ENCODE results near the gene SMC4.

Gene SMC4

GRCh38 chr3:160395297-160395696 is 4.2 kb upstream of the SMC4 start:
- no peak for DNase-seq

GRCh38 chr3:160398820-160399124 is 678 bp upstream of the SMC4 start:
- no peak for DNase-seq

GRCh38 chr3:160400030-160400701 is 716 bp downstream of the SMC4 start:
- DNase-seq, result peak; percentile 32

GRCh38 chr3:160400702-160401150 is 1.3 kb downstream of the SMC4 start:
- DNase-seq, result peak; percentile 14

GRCh38 chr3:160401291-160402095 is 2.0 kb downstream of the SMC4 start:
- no peak for DNase-seq

GRCh38 chr3:160402221-160403027 is 3.0 kb downstream of the SMC4 start:
- DNase-seq, result no peak

- no peak for DNase-seq
Observed at GRCh38 chr3:160403028-160403545, 3.6 kb downstream of the SMC4 start.

- no peak for DNase-seq
Observed at GRCh38 chr3:160403796-160404470, 4.5 kb downstream of the SMC4 start.

GRCh38 chr3:160409812-160410610 is 10.6 kb downstream of the SMC4 start:
- DNase-seq, result no peak

- no peak for DNase-seq
Observed at GRCh38 chr3:160412477-160412876, 13.0 kb downstream of the SMC4 start.

- peak; percentile 54 for DNase-seq
Observed at GRCh38 chr3:160413613-160414248, 14.3 kb downstream of the SMC4 start.

- no peak for DNase-seq
Observed at GRCh38 chr3:160417311-160417710, 17.9 kb downstream of the SMC4 start.

- DNase-seq, result no peak
Observed at GRCh38 chr3:160427832-160428424, 28.5 kb downstream of the SMC4 start.

GRCh38 chr3:160434071-160434470 is 34.6 kb downstream of the SMC4 start:
- no peak for DNase-seq

- no peak for DNase-seq
Observed at GRCh38 chr3:160435095-160435494, 35.6 kb downstream of the SMC4 start.

GRCh38 chr3:160435747-160436146 is 36.3 kb downstream of the SMC4 start:
- no peak for DNase-seq

GRCh38 chr3:160437083-160437455 is 37.6 kb downstream of the SMC4 start:
- no peak for DNase-seq

- DNase-seq, result no peak
Observed at GRCh38 chr3:160440687-160441086, 41.2 kb downstream of the SMC4 start.

- DNase-seq, result no peak
Observed at GRCh38 chr3:160444411-160444810, 45.0 kb downstream of the SMC4 start.

GRCh38 chr3:160445854-160446253 is 46.4 kb downstream of the SMC4 start:
- DNase-seq, result no peak

GRCh38 chr3:160446522-160447056 is 47.1 kb downstream of the SMC4 start:
- no peak for DNase-seq
